MM.1S (cell line): Measurements from ENCODE around the gene STAG3.

Experiments
- CTCF ChIP-seq: fragments of 300-600 bp; sonication (generic); IDR thresholded peaks from 2 replicates; pipeline ENCODE4 v1.5.1; 2016; ENCODE audit warnings: antibody characterized with exemption, low read length, mixed read lengths
- EZH2 ChIP-seq: fragments of 300-600 bp; sonication (generic); optimal IDR thresholded peaks from 2 replicates; pipeline ENCODE3; 2017; ENCODE audit warnings: low read depth, mild to moderate bottlenecking, antibody characterized with exemption, low read length, mixed read lengths
- EZH2phosphoT487 ChIP-seq: fragments of 300-600 bp; sonication (generic); IDR thresholded peaks from 2 replicates; pipeline ENCODE4 v1.6.1; 2018; ENCODE audit warnings: antibody characterized with exemption, low read length

GRCh38 chr7:100159099-100159623, 18.6 kb upstream of the STAG3 start:
- TF ChIP-seq CTCF: no peak
- no peak for TF ChIP-seq EZH2phosphoT487
- no peak for TF ChIP-seq EZH2
